Nucleus accumbens (tissue), 56 donors: ENCODE measurements around the gene SLC40A1.

Experiments
- DNase-seq, 56 donors: peaks; one replicate each; lab custom pipeline; 2025; lab: John Stamatoyannopoulos, UW

SLC40A1 gene

GRCh38 chr2:189544318-189545042 lies 36.1 kb downstream of the SLC40A1 start:
- DNase-seq = no peak

GRCh38 chr2:189543367-189543766 lies 37.2 kb downstream of the SLC40A1 start:
- no peak for DNase-seq

DNA sequence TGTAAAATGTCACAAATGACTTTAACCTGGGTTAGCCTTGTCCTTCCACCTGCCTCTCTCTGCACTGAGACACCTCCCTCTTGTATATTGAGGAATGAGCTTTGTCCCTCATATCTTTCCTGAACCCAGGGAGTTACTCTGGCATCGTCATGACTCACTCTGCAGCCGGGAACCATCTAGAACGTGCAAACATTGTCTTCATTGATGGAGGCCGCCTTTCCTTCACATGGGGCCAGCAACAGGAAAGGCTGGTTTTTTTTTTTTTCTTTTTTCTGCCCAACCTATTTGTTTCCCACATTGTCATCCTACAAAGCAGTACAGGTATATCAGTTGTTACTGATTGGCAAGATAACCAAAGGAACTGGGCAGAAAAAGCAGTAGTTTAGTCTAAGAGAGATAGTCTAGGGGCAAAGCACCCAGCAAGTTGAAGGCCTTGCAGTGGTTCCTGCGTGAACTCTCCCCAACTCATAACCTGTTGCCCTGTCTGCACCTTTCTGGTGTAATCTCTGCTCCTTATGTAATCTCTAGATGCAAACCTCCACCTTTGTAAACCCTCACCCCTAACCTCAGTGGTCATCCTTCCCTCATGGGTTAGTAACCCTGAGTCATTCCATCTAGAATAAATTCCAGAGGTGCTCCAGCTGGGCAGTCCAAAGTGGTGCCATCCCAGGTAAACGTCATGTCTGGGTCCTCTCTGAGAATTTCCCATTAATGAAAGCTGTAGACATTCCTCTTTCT lies 38.3 kb downstream of the SLC40A1 start:
- no peak for DNase-seq

DNA sequence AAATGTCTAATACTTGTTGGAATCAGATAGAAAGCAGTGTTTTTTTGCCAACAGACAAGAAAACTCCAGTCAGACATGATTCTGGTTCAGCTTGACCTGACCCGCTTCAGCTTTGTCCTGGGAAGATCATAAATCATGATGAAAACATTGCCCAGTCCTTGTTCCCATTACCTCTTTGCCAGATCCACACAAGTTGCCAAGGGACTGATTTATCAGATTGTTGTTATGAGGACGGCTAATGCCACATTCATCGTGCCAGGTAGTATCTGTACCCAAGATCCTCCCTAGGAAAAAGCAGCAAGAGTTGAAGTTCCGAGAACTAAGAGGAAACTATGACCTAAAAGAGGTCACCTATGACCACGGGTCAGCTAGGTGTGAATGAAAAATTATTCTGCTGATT lies 39.0 kb downstream of the SLC40A1 start:
- no peak for DNase-seq

DNA sequence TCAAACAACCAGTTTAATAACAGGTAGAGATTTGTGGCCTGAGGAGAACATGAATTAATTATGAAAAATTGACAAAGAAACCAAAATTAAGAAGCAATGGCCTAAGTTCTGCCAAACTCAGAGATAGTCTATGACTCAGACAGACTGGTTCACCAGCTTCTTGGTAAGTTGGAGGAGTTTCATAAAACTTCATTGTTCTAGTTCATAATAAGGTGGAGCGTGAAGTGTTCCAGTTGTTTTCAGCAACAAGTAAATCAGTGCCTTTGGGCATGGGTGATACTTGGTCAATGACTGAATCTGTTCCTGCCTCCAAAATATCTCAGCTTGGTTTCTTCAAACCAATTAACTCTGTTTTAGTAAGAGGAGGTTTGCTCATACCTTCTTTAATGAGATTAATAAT lies 40.0 kb downstream of the SLC40A1 start:
- DNase-seq = no peak

- no peak for DNase-seq
Measured at GRCh38 chr2:189538402-189538801, 42.2 kb downstream of the SLC40A1 start.

- DNase-seq = no peak
Measured at GRCh38 chr2:189536830-189537229, 43.8 kb downstream of the SLC40A1 start.

DNA sequence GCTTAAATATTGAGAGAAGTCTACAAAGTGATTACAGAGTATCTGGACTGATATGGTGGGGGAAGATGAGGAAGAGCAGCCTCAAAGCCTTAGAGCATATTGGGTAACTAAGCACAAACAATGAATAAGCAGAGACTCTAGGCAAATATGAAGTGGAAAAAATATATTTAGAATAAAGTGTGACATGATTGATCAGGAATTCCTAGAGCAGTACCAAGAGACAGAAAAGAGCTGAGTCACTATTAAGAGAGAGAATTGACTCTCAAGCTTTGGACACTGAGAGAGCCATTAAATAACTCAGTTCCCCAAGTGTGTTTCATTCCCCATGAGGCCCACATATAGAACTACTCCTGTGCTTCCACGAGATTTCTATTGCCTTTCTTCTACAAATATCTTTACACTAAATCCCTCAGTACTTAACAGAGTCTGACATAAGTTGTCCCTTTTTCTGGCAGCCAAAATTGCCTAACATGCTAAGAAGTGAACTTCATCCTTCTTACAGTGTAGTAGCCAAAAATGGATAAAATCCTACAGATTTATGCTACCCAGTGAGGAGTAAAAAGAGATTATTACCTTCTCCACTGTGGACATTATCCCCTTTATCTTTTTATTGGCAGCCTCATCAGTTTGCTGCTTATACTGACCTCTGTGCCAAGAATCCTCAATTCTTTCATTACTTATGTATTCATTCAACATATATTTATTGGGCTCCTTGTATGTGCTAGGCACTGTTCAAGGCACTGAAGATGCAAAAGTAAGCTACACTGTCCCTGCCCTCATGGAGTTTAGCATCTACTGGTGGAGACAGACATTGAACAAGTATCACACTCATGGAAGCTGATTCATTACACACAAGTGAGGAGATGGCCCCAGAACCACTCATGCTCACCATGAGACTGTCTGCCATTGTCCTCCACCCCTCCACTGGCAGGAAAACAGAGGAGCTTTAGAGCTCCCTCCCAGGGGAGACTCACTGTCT lies 45.4 kb downstream of the SLC40A1 start:
- DNase-seq = no peak

DNA sequence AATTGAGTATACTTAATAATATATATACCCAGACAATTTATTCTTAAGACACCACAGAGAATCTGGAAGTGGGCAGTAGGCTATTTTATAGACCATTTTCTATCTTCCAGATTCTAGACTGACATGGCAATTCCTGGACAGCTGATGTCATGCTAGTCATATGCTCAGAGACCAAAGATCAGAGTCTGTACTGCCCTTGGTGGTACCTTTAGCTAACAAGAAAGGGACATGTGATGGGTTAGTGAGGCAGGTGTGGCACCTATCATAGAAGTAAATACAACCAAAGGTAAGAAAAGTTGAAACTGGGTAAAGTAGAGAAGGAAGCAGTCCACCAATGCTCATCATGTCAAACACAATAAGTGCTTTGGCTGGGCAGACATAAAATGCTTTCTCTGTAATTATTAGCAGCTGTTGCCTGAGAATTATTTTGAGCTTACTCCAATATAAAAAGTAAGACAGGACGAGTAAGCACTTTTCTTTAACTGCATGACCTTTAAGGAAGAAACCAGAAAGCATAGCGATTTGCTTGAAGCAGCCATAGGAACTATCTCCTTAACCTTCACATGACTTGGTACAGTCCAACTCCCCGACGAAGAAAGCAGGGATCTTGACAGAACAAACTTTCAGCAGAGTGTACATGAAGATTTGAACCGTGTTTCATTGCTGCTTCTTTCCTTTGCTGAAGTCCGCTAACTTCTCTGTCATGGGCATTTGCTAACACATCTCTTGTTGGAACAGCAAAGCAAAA lies 47.1 kb downstream of the SLC40A1 start:
- DNase-seq = no peak

GRCh38 chr2:189530965-189531637 lies 49.5 kb downstream of the SLC40A1 start:
- DNase-seq = no peak

DNA sequence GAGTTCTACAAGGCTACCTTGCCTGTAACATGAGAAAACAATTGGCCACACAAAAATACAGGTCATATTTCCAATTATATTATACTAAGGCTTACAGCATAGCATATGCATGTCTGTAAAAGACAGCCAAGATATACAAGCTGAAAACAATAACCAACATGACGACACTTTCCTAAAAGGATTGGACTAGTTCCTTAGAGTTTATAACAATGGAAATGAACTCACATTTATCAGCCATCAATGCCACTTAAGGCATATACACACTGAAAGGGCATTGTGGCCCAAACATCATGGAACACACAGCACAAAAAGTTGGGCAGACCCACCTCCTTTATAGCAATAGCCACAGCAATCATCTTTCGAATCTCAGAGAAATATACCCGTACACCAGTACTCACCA lies 52.0 kb downstream of the SLC40A1 start:
- DNase-seq = no peak

- DNase-seq = no peak
Measured at GRCh38 chr2:189527812-189528592, 52.6 kb downstream of the SLC40A1 start.

- no peak for DNase-seq
Measured at GRCh38 chr2:189527041-189527750, 53.4 kb downstream of the SLC40A1 start.

DNA sequence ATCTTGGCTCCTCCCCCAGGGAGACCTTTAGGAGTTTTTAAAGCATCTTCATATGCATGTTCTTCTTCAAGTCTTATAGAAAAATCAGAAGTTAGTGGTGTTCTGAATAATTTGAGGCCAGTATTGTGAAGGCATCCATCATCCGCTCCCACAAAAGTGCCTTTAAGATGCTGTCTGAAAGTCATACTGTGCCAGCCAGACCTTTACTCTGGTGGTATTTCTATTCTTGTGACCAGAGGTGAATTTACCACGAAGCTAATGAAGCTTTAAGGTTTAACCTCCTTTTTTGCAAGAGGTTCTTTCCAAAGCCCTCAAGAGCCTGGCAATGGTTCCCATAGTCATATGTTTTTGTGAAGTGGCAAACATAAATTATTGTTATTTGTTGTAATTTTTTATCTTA lies 54.3 kb downstream of the SLC40A1 start:
- no peak for DNase-seq

- no peak for DNase-seq
Measured at GRCh38 chr2:189524746-189525145, 55.8 kb downstream of the SLC40A1 start.

DNA sequence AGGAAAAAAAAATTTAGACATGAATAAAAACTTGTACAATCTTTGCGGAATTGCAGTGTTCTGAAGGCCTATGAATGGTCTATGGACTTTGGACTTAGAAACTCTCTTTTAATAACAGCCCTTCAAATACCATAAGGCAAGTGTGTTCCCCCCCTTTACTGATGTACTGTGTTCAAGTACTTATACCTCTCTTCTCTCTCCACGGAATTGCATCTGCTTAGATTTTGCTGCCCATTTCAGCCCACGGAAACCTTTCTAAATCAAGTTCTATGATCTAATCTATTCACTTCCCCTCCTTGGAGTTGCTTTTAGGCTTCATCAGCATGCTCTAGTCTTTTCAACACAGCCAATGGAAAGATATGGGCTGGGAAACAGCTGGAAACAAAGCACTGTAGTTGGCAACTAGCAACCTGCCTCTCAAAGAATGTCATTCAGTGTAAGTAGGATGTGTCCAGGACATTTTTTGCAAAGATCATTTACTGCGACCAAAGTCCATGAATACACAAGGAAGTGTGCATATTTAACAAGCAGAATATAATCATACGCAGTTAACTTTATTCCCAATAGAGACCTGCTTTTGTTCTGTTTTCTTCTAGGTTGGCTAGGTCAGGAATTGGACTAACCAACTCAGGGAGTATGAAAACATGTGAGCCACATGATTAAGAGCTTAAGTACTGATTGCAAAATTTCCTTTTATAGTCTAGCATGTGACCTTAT lies 58.0 kb downstream of the SLC40A1 start:
- no peak for DNase-seq

DNA sequence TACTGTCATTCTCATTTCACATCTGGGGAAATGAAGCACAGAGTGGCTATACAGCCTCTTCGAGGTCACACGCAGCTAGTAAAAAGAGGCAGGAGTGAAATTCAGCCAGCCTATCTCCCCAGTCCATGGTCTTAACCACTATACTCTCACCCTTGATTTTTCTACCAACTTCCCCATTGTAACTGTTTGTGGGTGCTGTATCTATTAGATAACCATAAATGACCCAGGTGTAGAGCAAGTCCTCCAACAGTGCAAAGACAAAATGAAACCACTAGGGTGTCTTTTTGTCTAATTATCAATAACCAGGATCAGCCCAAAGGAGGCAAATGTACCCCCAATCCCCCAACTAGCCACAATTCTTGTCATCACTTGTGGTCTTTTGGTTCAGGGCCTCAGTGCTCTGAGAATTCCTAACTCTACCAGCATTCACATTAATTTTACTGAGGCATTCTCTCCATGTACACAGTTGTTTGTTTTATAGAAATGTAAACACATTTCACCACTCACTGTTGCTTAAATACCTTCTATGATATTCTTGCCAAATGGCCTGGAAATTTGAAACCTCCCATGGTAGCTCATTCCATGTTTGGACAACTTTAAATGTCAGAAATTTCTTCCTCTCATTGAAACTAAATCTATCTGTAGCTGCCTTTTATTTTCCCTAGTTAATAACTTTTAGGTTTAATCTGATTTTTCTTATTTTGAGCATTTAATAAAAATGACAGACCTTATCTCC lies 58.7 kb downstream of the SLC40A1 start:
- DNase-seq = no peak
